Ramos (cell line): ENCODE data around the gene AZI2.

Source experiments
- in situ Hi-C: fragments of 300-500 bp; cut with MboI; formaldehyde crosslinking; loops from one replicate; pipeline ENCODE4 v1.14.3; 2022; ENCODE audit warnings: low sequenced_read_pairs; ENCODE audit not compliant: unreplicated experiment

Gene AZI2

DNA sequence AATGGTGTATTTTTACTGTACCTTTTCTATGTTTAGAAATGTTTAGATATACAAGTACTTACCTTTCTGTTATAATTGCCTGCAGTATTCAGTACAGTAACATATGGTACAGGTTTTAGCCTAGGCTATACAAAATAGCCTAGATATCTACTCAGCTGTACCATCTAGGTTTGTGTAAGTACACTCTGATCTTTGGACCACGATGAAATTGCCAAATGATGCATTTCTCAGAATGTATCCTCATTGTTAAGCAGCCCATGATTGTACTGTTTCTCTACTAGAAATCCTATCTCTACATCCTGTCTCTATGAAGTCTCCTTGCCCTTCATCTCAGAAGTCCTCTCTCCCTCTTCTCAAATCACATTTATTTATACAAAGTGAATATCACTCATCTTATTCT, 32.9 kb downstream of the AZI2 start:
- in situ Hi-C loops = loop anchor here (25.0 kb wide), 1 partner anchor 603 kb away; the partner anchor contains the start of gene EOMES

DNA sequence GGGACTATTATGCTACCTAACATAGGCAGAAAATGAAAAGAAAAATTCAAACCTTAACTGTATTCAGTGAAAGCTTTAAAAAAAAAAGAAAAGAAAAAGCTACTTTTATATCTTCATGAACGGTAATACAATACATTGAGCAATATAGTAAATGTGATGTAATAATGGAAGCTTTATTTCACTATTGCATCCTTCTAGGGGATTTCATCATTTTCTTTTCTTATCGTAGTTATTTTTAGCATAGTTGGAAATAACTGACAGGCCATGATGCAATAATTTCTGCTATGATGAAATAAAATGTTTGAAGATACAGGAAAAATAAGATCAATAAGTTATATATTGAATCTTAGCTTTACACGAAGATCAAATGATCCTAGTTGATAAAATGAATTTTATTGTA, 40.4 kb downstream of the AZI2 start:
- in situ Hi-C loops = loop anchor here (25.0 kb wide), 1 partner anchor 596 kb away; the partner anchor contains the start of gene EOMES

GRCh38 chr3:28301688-28302087, 46.9 kb downstream of the AZI2 start:
- in situ Hi-C loops = loop anchor here (25.0 kb wide), 1 partner anchor 589 kb away; the partner anchor contains the start of gene EOMES

DNA sequence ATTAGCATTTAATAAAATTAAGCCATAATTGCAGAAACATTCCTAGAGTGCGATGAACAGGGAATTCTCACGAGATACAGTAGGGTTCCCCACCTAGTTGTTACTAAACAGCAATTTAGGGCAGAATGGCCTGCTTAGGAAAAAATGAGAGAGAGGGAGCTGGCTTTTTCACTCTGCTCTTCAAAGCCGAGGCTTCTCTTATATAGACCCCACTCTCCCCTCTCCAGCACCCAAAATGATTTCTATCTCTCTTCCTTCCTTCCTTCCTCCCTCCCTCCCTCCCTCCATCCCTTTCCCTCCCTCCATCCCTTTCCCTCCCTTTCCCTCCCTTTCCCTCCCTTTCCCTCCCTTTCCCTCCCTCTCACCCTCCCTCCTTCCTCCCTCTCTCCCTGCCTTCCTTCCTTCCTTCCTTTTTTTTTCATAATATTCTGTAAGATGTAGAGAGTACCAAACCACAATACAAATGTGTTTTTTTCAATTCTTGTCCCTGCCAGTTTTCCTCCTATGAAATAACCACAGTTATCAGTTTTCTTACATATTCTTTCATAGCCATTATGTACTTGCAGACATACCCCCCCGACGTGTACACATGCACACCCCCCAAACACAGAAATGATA, 48.2 kb downstream of the AZI2 start:
- in situ Hi-C loops = loop anchor here (25.0 kb wide), 1 partner anchor 588 kb away; the partner anchor contains the start of gene EOMES

- in situ Hi-C loops = loop anchor here (25.0 kb wide), 1 partner anchor 587 kb away; the partner anchor contains the start of gene EOMES
Observed at GRCh38 chr3:28299705-28300104, 48.9 kb downstream of the AZI2 start.

DNA sequence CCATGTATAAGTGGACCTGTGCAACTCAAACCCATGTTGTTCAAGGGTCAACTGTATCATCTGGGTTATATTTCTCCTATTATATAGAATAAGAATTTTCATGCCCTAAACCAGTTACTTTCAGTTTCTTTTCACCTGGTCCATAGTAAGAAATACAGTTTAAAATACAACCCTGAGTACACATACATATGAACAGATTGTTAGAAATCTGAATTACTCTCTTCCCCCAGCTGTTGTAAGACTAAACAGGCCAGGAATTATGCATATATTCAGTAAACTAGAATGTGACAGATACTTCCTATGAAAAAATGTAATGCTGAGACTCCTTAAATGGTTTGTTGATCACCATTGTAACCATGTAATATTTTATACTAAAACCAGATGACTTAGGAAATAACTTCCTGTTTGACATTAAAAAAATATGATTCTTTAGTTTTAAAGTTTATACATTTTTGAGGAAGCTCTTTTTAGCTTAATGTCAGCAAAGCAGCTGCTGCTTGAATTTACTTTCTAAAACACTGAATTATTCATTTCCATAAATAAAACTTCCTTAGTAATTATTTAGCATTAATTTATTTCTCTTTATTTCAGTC, 52.6 kb downstream of the AZI2 start:
- in situ Hi-C loops = no loop called here

- in situ Hi-C loops = no loop called here
Observed at GRCh38 chr3:28294667-28295413, 53.8 kb downstream of the AZI2 start.

GRCh38 chr3:28292622-28293021, 56.0 kb downstream of the AZI2 start:
- in situ Hi-C loops = no loop called here

GRCh38 chr3:28291577-28291976, 57.0 kb downstream of the AZI2 start:
- in situ Hi-C loops = no loop called here

GRCh38 chr3:28290863-28291300, 57.7 kb downstream of the AZI2 start:
- in situ Hi-C loops = no loop called here

DNA sequence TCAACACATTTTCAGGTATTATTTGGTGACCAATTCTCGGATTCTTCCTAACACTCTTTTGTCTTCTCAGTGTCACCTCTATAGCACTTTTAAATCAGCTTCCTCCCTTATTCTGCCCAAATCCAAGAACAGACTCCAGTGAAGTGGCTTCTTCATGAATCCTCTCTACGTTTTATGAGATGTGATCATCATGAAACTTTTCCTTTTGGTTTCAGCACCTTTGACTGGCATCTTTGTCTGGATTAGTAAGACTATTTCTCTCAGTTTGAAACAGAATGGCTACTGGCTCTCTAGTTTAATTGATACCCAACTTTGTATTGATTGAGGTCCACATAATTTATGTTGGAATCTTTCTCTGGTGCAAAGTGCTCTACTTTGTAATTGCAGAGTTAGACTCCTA, 61.6 kb downstream of the AZI2 start:
- in situ Hi-C loops = no loop called here

GRCh38 chr3:28286595-28286994, 62.0 kb downstream of the AZI2 start:
- in situ Hi-C loops = no loop called here

GRCh38 chr3:28280781-28281180, 67.8 kb downstream of the AZI2 start:
- in situ Hi-C loops = no loop called here

DNA sequence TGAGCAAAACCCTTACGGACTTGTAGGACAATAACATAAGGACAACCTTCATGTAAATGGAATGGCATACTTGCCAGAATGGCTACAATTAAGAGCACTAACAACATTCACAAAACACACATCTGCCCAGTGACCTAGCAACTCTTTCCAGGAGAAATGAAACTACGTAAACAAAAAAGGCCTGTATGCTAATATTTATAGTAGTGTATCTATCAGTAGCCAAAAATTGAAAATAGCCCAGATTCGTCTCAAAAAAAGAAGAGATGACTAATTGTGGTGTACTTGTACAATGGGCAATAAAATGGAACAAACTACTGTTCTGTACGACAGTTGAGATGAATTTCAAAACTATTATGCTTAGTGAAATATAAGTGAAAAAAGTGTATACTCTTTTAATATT, 68.9 kb downstream of the AZI2 start:
- in situ Hi-C loops = no loop called here

GRCh38 chr3:28278918-28279317, 69.7 kb downstream of the AZI2 start:
- in situ Hi-C loops = no loop called here

- in situ Hi-C loops = no loop called here
Observed at GRCh38 chr3:28273837-28274236, 74.8 kb downstream of the AZI2 start.
